ENCODE results near the gene PPP3R2.
"Not testable (repeated sequence)": the region's sequence is repeated elsewhere in the genome, so short reads cannot be mapped to it uniquely, and the experiment has no call there.

PPP3R2 gene

DNA sequence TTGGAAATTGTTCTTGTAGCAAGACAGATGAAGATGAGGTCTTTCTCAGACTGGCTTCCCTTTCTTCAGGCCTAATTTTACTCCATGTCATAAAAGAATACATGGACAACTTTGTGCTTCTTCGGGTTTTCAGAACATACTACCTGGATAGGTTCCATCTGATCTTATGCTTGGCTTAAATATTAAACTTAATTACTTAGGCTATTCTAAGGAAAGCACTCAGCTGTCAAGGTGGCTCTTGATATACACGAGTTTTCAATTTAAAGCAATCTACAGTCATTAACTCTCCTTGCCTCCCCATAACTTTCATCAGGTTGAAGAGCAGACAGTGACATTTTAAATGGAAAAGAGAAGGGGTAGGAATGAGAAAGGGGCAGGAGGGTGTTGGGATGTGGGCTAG lies 9.5 kb upstream of the PPP3R2 start:
- Histone ChIP-seq H3K36me3 (ENCODE audit: insufficient read depth, low read length) (no peaks in the 10 kb centered on the region), H3K9me3 (ENCODE audit: control insufficient read depth, insufficient read depth, low read length) (no peaks in the 10 kb centered on the region), H3K4me1 (ENCODE audit: insufficient read depth, low read length) (no peaks in the 10 kb centered on the region; the same call in 1 of the 2 replicates), H3K9ac (ENCODE audit: low read depth, low read length) (no peak overlapping the region)

DNA sequence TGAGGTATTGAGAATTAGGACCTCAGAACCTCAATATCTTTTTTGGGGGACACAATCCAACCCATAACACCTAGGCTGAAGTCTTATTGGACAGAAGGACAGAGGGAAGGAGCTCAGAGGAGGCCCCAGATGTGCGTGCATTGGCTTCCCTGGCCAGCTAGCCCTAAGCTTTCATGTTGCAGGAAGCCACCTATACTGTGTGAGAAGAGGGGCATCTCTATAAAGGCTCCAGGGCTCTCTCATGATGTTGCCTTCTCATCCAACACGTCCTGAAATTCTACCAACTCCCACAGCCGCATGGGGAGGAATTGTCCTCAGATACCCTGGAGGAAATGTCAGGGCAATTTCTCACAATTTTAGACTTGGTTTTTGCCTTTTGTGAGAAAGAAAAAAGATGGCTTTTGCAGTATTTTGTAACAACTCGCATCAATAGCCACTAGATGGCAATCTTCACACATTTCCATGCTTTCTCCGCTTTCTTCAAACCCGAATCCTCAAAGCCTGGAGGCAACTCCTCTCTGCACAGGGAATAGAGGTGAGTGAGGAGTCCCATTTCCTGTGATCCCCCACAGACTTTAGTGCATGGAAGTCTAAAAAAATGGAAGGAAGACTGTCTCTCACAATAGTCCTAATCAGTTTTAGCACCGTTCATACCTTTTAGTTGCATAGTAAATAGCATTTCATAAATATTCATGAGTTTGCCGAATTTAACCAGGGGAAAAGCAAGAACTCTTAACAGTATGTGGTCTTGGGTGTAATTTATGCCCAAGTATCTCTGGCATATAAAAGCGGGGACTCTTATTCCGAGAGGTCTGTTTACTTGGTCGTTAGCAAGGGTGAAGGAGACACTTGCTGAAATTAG lies 7.4 kb upstream of the PPP3R2 start:
- Histone ChIP-seq H3K36me3 (ENCODE audit: insufficient read depth, low read length) (no peaks in the 10 kb centered on the region), H3K9me3 (ENCODE audit: control insufficient read depth, insufficient read depth, low read length) (no peaks in the 10 kb centered on the region), H3K4me1 (ENCODE audit: insufficient read depth, low read length) (no peaks in the 10 kb centered on the region; the same call in 1 of the 2 replicates), H3K9ac (ENCODE audit: low read depth, low read length) (no peak overlapping the region)

DNA sequence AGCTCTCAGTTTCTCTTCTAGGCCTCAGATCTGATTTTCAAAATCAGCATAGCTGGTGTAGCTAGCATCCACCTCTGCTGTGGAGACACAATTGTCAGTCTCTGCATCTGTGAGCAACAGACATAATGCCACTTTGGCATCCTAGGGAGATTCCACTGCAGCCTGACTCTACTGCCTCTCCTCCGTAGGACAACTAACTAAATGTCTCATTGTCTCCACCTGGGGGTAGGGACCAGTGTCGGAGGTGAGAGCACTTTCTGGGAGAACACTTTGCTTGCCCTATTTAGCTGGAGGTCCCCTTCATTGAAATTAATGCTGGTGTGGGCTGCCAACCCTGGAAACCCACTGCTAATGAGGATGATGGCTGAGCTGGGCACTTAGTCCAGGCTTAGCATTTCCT lies 1.4 kb downstream of the PPP3R2 start:
- Histone ChIP-seq H3K9ac (ENCODE audit: low read depth, low read length) (no peak overlapping the region), H3K36me3 (ENCODE audit: insufficient read depth, low read length) (no peaks in the 10 kb centered on the region), H3K9me3 (ENCODE audit: control insufficient read depth, insufficient read depth, low read length) (no peaks in the 10 kb centered on the region), H3K4me1 (ENCODE audit: insufficient read depth, low read length) (no peaks in the 10 kb centered on the region)

DNA sequence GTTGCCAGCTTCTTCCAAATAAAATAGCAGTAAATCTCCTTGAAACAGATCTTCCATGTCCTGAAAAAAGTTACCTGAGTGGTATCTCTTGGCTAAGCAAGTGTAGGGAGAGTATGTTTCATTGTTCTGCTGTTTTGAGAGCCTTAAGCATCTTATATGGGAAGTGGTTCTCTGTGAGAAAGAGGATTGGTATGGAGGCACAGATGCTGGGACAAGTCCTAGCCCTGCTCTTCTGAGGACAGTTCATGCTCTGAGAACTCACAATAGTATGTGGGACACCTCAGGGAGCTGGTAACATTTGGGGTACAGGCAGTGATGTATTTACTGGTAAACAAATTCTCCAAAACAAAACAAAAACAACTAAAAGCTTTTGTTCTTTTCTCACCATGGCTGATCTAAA lies 2.0 kb downstream of the PPP3R2 start:
- no peaks in the 10 kb centered on the region for H3K36me3 ChIP-seq (ENCODE audit: insufficient read depth, low read length)
- no peak overlapping the region for H3K9ac ChIP-seq (ENCODE audit: low read depth, low read length)
- H3K9me3 ChIP-seq (ENCODE audit: control insufficient read depth, insufficient read depth, low read length) = no peaks in the 10 kb centered on the region
- H3K4me1 ChIP-seq (ENCODE audit: insufficient read depth, low read length) = no peaks in the 10 kb centered on the region

DNA sequence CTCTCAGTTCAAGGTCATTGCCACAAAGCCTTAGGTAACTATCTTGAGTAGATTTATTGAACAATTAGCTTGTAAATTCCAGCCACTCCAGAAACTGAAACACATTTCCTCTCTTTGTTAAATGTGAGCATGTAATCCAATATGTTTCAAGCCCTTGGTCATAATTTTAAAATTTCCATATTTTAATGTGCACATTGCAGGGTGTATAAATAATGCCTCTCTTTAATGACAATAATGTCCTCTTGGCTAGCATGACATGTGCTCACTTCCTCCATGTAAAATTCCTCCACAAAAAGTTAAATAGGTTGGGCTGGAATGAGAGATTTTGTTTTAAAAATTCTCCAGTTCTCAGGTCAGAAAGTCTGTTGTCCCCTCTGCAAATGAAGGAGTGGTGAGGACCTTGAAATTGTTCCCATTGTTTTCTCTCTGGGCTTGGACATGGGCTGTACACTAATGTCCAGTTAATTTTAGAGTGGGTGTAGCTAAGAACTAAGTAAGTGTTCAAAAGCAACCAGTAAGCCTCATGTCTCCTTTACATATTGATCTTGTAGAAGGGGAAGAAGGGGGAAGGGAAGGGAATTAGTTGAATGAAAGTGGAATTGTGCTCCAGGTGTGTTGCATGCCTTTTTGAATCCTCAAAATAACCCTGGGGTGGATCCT lies 2.9 kb downstream of the PPP3R2 start:
- Histone ChIP-seq H3K36me3 (ENCODE audit: insufficient read depth, low read length) (no peaks in the 10 kb centered on the region), H3K4me1 (ENCODE audit: insufficient read depth, low read length) (no peaks in the 10 kb centered on the region), H3K9ac (ENCODE audit: low read depth, low read length) (no peak overlapping the region), H3K9me3 (ENCODE audit: control insufficient read depth, insufficient read depth, low read length) (no peaks in the 10 kb centered on the region)

DNA sequence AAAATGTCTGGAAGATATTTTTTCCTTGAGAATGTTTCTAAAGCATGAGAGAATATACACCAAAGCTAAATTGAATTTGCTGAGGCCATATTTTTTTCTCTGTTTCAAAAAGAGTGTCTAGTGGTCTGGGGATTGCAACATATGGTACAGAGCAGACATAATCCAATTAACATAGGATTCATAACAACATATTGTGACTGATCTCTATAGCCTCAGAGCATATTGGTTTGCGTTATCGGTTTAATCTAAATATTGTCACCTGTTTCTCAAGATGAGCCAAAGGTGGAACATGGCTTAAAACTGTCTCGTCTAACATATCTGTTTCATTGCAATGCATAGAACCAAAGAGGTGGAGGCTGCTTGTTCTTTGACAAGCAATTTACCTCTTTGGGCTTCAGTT lies 3.9 kb downstream of the PPP3R2 start:
- no peaks in the 10 kb centered on the region for H3K36me3 ChIP-seq (ENCODE audit: insufficient read depth, low read length)
- H3K9ac ChIP-seq (ENCODE audit: low read depth, low read length) = no peak overlapping the region
- H3K4me1 ChIP-seq (ENCODE audit: insufficient read depth, low read length) = no peaks in the 10 kb centered on the region
- H3K9me3 ChIP-seq (ENCODE audit: control insufficient read depth, insufficient read depth, low read length) = no peaks in the 10 kb centered on the region

DNA sequence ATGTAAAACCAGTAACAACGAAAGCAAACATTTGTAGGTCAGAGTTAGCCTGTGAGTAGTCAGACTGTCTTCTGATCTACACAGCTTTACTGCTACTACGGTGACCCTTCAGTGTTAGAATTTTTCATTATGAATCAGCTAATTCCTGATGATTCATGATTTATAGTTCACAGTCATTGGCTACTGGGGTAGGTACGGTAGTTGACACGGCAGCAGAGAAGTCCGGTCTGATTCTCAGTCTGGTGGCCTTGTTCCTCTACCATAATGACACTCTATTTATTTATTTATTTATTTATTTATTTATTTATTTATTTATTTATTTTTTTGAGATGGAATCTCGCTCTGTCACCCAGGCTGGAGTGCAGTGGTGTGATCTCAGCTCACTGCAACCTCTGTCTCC lies 4.7 kb downstream of the PPP3R2 start:
- not testable (repeated sequence) for H3K36me3 ChIP-seq (ENCODE audit: insufficient read depth, low read length); H3K4me1 ChIP-seq (ENCODE audit: insufficient read depth, low read length); H3K9ac ChIP-seq (ENCODE audit: low read depth, low read length); H3K9me3 ChIP-seq (ENCODE audit: control insufficient read depth, insufficient read depth, low read length)

DNA sequence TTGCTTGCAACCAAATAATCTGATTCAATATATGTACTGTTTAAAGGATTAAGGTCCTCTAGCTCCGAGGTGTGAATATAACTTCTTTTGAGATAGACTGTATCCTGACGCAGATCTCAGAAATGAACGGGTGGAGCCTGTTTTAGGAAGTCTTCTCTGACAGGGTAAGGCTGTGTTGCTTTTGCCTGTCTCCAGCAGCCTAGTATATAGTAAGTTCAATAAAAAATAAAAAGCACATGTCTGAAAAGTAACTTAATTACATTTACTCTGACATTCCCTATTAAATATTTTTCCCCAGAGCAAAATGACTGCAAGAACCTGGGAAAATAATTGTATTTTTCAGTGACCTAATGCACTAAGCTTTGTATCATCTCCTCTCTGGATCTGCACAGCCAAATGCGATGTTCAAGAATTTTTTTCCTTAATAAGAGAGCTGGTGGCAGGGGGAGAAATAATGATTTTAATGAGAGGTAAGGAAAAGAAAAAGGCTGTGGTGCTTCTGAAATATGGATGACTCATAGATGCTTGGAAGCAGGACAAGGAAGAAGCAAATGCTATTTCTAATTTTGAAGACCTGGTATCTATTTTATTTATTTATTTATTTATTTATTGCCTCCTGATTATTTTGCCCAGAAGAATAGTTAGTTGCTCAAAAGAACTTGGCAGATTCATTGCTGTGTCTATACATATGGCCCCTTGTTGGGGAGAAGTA lies 7.3 kb downstream of the PPP3R2 start:
- Histone ChIP-seq H3K9ac (ENCODE audit: low read depth, low read length) (no peak overlapping the region), H3K36me3 (ENCODE audit: insufficient read depth, low read length) (no peaks in the 10 kb centered on the region), H3K9me3 (ENCODE audit: control insufficient read depth, insufficient read depth, low read length) (no peaks in the 10 kb centered on the region), H3K4me1 (ENCODE audit: insufficient read depth, low read length) (peaks cover 19% of the 10 kb centered on the region)

DNA sequence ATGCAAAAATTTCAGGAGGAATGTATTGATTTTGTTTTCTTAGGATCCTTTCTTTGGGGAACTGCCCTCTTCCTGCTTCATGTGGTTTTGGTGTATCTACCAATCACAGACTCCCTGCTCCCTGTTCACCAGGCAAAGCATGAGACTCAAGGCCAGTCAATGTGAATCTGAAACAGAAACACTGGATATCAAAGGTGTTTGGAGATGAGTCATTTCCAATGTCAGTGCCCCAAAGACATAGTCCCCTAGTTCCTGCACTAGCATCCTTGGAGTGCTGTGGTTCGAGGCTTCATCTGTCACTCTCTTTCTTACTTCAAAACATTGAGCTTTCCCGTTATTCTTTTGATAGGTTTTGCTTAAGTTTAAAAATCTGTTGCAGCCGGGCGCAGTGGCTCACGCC lies 8.1 kb downstream of the PPP3R2 start:
- no peak overlapping the region for H3K9ac ChIP-seq (ENCODE audit: low read depth, low read length)
- H3K4me1 ChIP-seq (ENCODE audit: insufficient read depth, low read length) = peaks cover 27% of the 10 kb centered on the region
- H3K36me3 ChIP-seq (ENCODE audit: insufficient read depth, low read length) = no peaks in the 10 kb centered on the region
- no peaks in the 10 kb centered on the region for H3K9me3 ChIP-seq (ENCODE audit: control insufficient read depth, insufficient read depth, low read length)

DNA sequence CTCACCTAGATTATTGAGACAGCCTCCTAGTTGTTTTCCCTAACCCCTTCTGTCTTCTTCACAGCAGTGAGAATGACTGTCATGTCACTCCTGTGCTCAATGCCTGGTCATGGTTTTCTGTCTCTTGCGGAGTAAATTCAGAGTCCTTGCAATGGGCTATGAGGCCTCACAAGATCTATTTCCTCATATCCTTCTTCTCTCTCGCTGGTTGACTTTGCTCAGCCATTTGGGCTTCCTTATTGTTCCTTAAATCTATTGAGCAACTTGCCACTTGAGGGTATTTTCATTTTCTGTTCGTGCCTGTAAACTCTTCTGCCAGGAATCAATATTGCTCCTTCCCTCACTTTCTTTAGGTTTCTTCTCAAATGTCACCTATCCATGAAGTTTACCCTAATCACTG lies 9.0 kb downstream of the PPP3R2 start:
- Histone ChIP-seq H3K9ac (ENCODE audit: low read depth, low read length) (no peak overlapping the region), H3K9me3 (ENCODE audit: control insufficient read depth, insufficient read depth, low read length) (no peaks in the 10 kb centered on the region), H3K4me1 (ENCODE audit: insufficient read depth, low read length) (peaks cover 27% of the 10 kb centered on the region), H3K36me3 (ENCODE audit: insufficient read depth, low read length) (no peaks in the 10 kb centered on the region)

DNA sequence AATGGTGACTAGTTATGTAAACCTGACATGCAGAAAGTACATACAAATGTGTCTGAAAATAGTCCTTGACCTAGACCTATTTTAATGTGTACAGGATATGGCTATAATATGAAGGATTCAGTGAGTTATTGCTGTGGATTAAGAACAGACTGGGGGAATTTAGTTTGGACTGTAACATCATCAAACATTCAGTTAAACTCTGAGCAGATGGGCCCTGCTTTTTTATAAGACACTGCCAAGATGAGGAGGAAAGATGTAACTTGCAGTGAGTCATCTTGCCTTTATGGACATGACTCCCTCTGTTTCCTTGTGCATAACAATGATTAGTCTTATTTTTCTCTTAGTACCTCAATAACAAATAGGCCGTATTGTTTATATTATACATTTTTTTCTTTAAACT lies 12.2 kb downstream of the PPP3R2 start:
- H3K9me3 ChIP-seq (ENCODE audit: control insufficient read depth, insufficient read depth, low read length) = no peaks in the 10 kb centered on the region
- no peak overlapping the region for H3K9ac ChIP-seq (ENCODE audit: low read depth, low read length)
- H3K4me1 ChIP-seq (ENCODE audit: insufficient read depth, low read length) = peaks cover 27% of the 10 kb centered on the region
- no peaks in the 10 kb centered on the region for H3K36me3 ChIP-seq (ENCODE audit: insufficient read depth, low read length)

DNA sequence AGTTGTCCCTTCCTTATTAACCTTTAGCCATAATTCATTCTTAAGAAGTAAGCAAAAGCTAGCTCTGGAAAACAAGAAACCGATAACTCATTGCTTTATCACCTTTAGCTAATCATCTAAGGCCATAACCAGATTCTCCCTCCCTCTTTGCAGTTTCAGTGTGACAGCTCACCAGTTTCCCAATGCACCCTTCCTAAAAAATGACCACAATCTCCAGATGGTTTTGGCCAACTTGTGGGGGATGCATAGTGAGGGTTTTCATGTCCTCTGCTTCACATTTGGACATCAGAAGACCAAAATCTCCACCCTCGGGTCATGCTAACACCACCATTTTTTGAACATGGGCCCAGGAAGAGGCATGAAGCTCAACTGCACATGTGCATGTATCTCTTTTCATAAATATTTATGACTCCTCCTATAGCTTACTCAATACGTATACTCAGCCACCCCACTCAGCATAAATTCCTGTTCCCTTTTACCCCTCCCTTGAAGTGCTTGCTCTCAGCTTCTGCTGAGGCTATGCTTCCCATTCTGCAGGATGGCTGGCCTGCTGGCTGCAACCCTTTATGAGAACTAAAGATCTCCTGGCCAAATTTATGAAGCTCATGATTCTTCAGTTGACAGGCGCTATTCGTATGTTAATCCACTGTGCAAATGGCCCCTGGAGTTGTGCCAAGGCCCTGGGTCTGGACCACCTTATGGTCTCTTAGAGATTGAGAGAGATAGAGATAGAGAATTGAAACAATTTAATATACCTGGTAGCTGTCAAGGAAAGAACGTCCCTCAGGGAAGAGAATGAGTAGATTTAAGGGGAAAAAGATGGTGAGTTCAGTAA lies 14.8 kb downstream of the PPP3R2 start:
- H3K4me1 ChIP-seq (ENCODE audit: insufficient read depth, low read length) = peaks cover 27% of the 10 kb centered on the region
- H3K9ac ChIP-seq (ENCODE audit: low read depth, low read length) = no peak overlapping the region
- no peaks in the 10 kb centered on the region for H3K9me3 ChIP-seq (ENCODE audit: control insufficient read depth, insufficient read depth, low read length)
- H3K36me3 ChIP-seq (ENCODE audit: insufficient read depth, low read length) = no peaks in the 10 kb centered on the region

DNA sequence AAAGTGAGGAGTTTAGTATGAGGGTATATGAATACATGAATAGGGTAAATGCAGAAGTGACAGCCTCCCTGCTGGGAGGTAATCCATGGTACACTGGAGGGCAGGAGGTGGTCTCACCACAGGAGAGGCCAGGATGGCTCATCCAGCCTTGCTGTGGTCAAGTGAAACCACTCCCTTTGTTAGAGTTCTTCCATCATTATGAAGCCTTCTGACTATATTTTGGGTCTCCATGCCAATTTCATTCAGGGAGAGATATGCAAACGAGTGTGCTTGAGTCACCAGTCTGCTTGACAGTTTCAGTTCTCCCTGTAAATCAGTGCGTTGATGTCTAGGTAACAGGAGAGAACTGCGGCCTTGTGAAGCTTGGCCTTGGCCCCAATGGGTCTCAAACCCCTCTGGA lies 16.4 kb downstream of the PPP3R2 start:
- no peaks in the 10 kb centered on the region for H3K9me3 ChIP-seq (ENCODE audit: control insufficient read depth, insufficient read depth, low read length)
- no peaks in the 10 kb centered on the region for H3K36me3 ChIP-seq (ENCODE audit: insufficient read depth, low read length)
- peaks cover 17% of the 10 kb centered on the region for H3K4me1 ChIP-seq (ENCODE audit: insufficient read depth, low read length)
- no peak overlapping the region for H3K9ac ChIP-seq (ENCODE audit: low read depth, low read length)

DNA sequence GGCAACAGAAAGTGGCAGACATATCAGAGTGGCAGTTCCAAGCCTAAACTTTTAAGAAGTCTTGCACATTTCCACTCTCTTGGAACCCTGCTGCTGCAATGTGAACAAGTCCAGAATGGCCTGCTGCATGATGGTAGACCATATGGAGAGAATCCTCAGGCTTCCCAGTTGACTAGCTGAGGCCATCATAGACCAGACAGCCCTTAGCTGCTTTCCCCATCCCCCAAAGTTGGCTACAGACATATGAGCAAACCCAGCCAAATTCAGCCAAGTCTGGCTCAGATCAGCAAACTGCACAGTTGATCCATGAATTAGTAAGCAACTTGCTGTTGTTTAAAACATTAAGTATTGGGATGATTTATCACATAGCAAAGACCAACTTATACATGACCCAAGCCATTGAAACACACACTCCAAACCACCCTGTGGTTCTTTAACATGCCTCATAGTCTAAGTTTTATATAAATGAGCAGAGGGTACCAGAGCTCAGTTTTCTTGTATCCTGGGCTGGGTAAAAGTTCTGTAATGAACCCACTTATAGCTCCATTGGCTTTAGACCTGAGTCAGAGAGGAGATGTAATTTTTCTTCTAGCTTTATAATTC lies 19.9 kb downstream of the PPP3R2 start:
- Histone ChIP-seq H3K9me3 (ENCODE audit: control insufficient read depth, insufficient read depth, low read length) (no peaks in the 10 kb centered on the region), H3K9ac (ENCODE audit: low read depth, low read length) (no peak overlapping the region), H3K4me1 (ENCODE audit: insufficient read depth, low read length) (peaks cover 16% of the 10 kb centered on the region), H3K36me3 (ENCODE audit: insufficient read depth, low read length) (peaks cover 3% of the 10 kb centered on the region; the same call in 1 of the 2 replicates)
